ENCODE results near the gene TPM1.

Gene TPM1

GRCh38 chr15:63027646-63028045, 14.9 kb upstream of the TPM1 start:
- TF ChIP-seq TAF1 (IDR thresholded peaks at IDR 0.05; ENCODE audit: borderline replicate concordance, insufficient read depth, low read length) (no peak), REST (IDR thresholded peaks at IDR 0.05; ENCODE audit: insufficient read depth in 1 of 2, low read depth in 2 of 2, low read length in 2 of 2) (no peak), FOXP2 (optimal IDR thresholded peaks at IDR 0.05; ENCODE audit: borderline replicate concordance, extremely low read depth, extremely low read length, insufficient read depth) (no peak), POLR2AphosphoS5 (IDR thresholded peaks at IDR 0.05; ENCODE audit: low read depth, low read length) (no peak), SIN3A (IDR thresholded peaks at IDR 0.05; ENCODE audit: borderline replicate concordance, insufficient read depth, low read length) (no peak)

- TF ChIP-seq FOXP2 (optimal IDR thresholded peaks at IDR 0.05; ENCODE audit: borderline replicate concordance, extremely low read depth, extremely low read length, insufficient read depth), result no peak
- TF ChIP-seq REST (IDR thresholded peaks at IDR 0.05; ENCODE audit: insufficient read depth in 1 of 2, low read depth in 2 of 2, low read length in 2 of 2), result no peak
- no peak for TF ChIP-seq SIN3A (IDR thresholded peaks at IDR 0.05; ENCODE audit: borderline replicate concordance, insufficient read depth, low read length)
- no peak for TF ChIP-seq POLR2AphosphoS5 (IDR thresholded peaks at IDR 0.05; ENCODE audit: low read depth, low read length)
- no peak for TF ChIP-seq TAF1 (IDR thresholded peaks at IDR 0.05; ENCODE audit: borderline replicate concordance, insufficient read depth, low read length)
Observed at GRCh38 chr15:63028442-63029110, 14.0 kb upstream of the TPM1 start.

- TF ChIP-seq POLR2AphosphoS5 (IDR thresholded peaks at IDR 0.05; ENCODE audit: low read depth, low read length) (no peak), TAF1 (IDR thresholded peaks at IDR 0.05; ENCODE audit: borderline replicate concordance, insufficient read depth, low read length) (no peak), SIN3A (IDR thresholded peaks at IDR 0.05; ENCODE audit: borderline replicate concordance, insufficient read depth, low read length) (no peak), FOXP2 (optimal IDR thresholded peaks at IDR 0.05; ENCODE audit: borderline replicate concordance, extremely low read depth, extremely low read length, insufficient read depth) (no peak), REST (IDR thresholded peaks at IDR 0.05; ENCODE audit: insufficient read depth in 1 of 2, low read depth in 2 of 2, low read length in 2 of 2) (no peak)
Observed at GRCh38 chr15:63029676-63030075, 12.9 kb upstream of the TPM1 start.

- TF ChIP-seq REST (IDR thresholded peaks at IDR 0.05; ENCODE audit: insufficient read depth in 1 of 2, low read depth in 2 of 2, low read length in 2 of 2), result no peak
- TF ChIP-seq POLR2AphosphoS5 (IDR thresholded peaks at IDR 0.05; ENCODE audit: low read depth, low read length), result no peak
- no peak for TF ChIP-seq FOXP2 (optimal IDR thresholded peaks at IDR 0.05; ENCODE audit: borderline replicate concordance, extremely low read depth, extremely low read length, insufficient read depth)
- TF ChIP-seq SIN3A (IDR thresholded peaks at IDR 0.05; ENCODE audit: borderline replicate concordance, insufficient read depth, low read length), result no peak
Observed at GRCh38 chr15:63030101-63030551, 12.4 kb upstream of the TPM1 start.

Data from PFSK-1 (cell line).